Memory B cell (primary cell): Measurements from ENCODE around the gene DNALI1.
"Not testable (repeated sequence)": the region's sequence is repeated elsewhere in the genome, so short reads cannot be mapped to it uniquely, and the experiment has no call there.

Experiments used
- ATAC-seq: fragments of 150-1000 bp; cut with Tn5 transposase; 2 replicates; pipeline ENCODE4 v1.10.0; 2021; ENCODE audit warnings: low read depth, mild to moderate bottlenecking, moderate library complexity
- DNase-seq, 2 donors: peaks; one replicate each; pipeline ENCODE4 v3.0.0; 2022; ENCODE audit warnings: low spot score in 2 of 2
- H3K27ac Mint-ChIP-seq: one replicate; pipeline ENCODE4 v1.8.0; 2022; ENCODE audit warnings: mild to moderate bottlenecking, moderate library complexity, mixed read lengths
- H3K27me3 Mint-ChIP-seq: one replicate; pipeline ENCODE4 v1.8.0; 2022; ENCODE audit warnings: mixed read lengths
- H3K36me3 Mint-ChIP-seq: one replicate; pipeline ENCODE4 v1.8.0; 2022; ENCODE audit warnings: mild to moderate bottlenecking, mixed read lengths
- H3K4me1 Mint-ChIP-seq: one replicate; pipeline ENCODE4 v1.8.0; 2022; ENCODE audit warnings: mixed read lengths
- H3K4me3 Mint-ChIP-seq: one replicate; pipeline ENCODE4 v1.8.0; 2022; ENCODE audit warnings: mild to moderate bottlenecking, moderate library complexity, mixed read lengths
- H3K9me3 Mint-ChIP-seq: one replicate; pipeline ENCODE4 v1.8.0; 2022; ENCODE audit warnings: mixed read lengths

DNALI1 gene

DNA sequence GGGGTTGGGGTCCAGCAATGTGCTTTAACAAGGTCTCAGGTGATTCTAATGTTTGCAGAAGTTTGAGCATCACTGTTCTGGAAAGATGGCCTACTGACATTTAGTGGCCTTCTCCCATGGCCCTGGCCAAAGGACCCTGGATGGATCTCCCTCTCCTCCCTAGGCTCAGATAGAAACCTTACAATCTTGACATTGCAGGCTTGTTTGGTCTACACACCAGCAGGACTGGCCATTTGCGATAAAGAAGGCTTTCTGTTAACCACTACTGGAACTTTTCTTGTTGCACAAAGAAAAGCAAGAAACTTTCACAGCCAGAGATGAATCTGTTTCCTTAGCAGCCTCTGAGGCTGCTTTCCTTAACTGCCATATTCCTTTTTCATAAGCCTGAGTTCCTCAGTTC lies 6.2 kb downstream of the DNALI1 start:
- peaks cover 20% of the 10 kb centered on the region for H3K36me3 Mint-ChIP-seq
- peaks cover 2% of the 10 kb centered on the region for H3K27me3 Mint-ChIP-seq
- H3K9me3 Mint-ChIP-seq, result no peaks in the 10 kb centered on the region
- no peak overlapping the region for H3K4me3 Mint-ChIP-seq
- no peak overlapping the region for H3K27ac Mint-ChIP-seq
- H3K4me1 Mint-ChIP-seq, result no peaks in the 10 kb centered on the region
- DNase-seq (no peak), ATAC-seq (no peak)

DNA sequence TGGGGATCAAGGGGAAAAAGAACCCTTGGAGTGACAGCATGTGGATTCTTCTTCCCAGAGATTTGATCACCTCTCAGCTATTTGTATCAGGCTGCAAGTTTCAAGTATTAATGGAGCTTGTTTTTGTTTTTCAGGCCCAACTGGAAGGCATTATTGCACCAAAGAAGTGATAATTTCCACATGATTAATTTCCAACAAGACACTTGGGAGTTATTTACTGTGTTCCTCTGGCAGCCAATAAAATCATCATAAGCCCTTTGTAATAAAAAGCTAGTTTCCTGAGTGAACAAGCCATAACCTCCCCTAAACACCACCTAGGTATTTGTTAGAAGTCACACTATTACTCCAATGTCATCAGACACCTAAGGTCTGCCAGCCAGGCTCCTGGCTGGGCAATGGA lies 8.2 kb downstream of the DNALI1 start:
- H3K9me3 Mint-ChIP-seq, result no peaks in the 10 kb centered on the region
- H3K27me3 Mint-ChIP-seq, result no peaks in the 10 kb centered on the region
- peaks cover 36% of the 10 kb centered on the region for H3K36me3 Mint-ChIP-seq
- no peaks in the 10 kb centered on the region for H3K4me1 Mint-ChIP-seq
- H3K27ac Mint-ChIP-seq, result no peak overlapping the region
- DNase-seq (no peak), ATAC-seq (no peak)
- no peak overlapping the region for H3K4me3 Mint-ChIP-seq

DNA sequence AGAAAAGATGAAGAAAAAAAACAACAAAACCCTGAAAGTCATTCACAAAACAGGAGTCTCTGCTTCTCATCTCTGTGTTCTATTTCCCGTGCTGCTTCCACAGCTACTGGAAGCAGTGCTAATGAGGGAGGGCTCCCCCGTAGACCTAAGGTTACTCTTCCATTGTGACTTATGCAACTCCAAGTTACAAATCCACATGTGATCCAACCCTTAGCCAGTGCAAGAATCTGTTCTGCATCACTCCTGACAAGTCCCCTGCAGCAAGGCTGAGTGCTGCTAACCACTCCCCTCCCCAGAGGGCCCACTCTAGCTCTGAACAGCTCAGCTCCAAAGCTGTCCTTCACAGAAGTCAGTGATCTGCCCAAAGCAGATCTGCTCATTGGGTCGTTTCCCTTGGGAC lies 10.3 kb downstream of the DNALI1 start:
- no peaks in the 10 kb centered on the region for H3K27me3 Mint-ChIP-seq
- H3K9me3 Mint-ChIP-seq, result no peaks in the 10 kb centered on the region
- H3K4me3 Mint-ChIP-seq, result no peak overlapping the region
- no peaks in the 10 kb centered on the region for H3K4me1 Mint-ChIP-seq
- DNase-seq, result no peak
- no peak for ATAC-seq
- H3K27ac Mint-ChIP-seq, result no peak overlapping the region
- H3K36me3 Mint-ChIP-seq, result peaks cover 44% of the 10 kb centered on the region

DNA sequence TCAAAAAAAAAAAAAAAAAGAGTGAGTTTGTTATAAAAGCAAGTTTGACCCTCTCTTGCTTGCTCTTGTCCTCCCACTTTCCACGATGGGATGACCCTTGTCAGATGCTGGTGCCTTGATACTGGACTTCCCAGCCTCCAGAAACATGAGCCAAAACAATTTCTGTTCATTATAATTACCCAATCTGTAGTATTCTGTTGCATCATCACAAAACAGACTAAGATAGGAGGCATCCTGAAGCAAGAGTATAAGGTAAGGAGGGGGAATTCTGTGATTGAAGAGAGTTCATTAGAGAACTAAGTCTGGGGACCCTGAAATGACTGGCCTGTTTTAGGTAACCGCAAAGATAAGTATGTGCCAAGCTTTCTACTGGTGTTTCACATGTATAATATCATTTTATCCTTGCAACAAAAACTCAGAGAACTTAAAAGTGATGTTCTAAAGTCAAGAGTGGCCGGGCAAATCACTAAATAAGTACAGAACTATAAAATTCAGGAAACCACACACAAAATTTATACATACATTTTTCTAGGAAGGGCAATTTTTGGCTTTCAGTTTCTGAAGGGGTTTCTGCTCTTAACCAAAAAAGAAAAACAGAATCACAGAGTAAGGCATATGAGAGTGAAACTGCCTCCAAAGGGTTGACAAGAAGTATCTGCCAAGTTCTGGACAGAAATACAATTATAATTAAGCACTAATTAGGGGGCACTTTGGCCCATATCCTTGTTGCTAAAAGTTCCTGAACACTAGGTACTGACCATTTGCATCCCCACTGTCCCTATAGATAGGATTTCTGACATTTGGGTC lies 14.0 kb downstream of the DNALI1 start:
- ATAC-seq (no peak), DNase-seq (no peak)
- H3K27me3 Mint-ChIP-seq, result no peaks in the 10 kb centered on the region
- no peak overlapping the region for H3K4me3 Mint-ChIP-seq
- no peaks in the 10 kb centered on the region for H3K4me1 Mint-ChIP-seq
- H3K27ac Mint-ChIP-seq, result no peak overlapping the region
- H3K9me3 Mint-ChIP-seq, result no peaks in the 10 kb centered on the region
- peaks cover 53% of the 10 kb centered on the region for H3K36me3 Mint-ChIP-seq

DNA sequence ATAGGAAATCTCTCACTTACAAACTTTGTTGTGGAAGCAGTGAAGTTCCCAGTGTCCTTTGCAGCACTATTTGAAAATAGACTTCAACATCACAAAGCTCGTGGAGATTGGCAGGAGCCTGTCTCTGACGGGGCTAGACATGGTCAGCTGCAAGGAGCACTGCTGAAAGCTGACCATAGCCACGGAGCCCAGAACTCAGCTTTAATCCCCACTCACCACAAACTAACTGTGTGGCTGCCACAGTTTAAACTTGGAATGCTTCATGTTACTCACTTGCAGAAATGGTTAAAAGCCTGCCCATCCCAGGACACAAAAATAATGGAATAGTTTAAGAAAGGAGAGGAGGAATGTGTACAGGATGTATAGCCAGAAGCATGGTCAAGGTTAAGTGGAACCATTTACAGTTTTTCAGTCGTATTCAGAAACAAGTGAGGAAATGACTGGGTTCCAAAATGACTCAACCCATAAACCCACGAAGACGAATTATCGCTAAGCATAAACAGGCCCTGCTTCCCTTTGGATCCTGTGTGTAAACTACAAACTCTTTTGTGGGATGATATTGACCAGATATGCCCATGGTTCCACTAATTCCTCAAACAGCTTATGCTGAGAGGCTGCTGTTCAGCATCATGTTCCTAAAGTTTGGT lies 18.2 kb downstream of the DNALI1 start:
- DNase-seq, result no peak
- Mint-ChIP-seq H3K36me3 (peaks cover 41% of the 10 kb centered on the region), H3K4me3 (no peak overlapping the region), H3K4me1 (no peaks in the 10 kb centered on the region), H3K27ac (no peak overlapping the region), H3K9me3 (no peaks in the 10 kb centered on the region), H3K27me3 (no peaks in the 10 kb centered on the region)
- no peak for ATAC-seq

DNA sequence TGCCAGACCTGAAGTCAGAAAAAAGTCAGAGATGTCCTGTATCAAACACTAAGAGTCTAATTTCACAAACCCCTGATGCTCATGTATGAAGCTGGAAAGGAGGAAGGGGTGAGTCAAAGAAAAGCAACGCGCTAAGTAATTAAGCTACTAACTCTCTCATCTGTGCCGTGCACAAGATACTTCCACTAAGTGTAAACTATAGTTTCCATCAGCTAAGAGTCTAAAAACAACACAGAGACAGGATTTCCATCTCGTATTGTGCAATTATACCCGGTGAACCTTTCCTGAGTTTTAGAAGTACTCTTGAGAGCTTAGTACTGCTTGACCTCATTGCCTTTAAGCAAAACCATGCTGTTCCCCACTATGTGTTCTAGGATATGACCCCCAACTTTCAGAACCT lies 19.0 kb downstream of the DNALI1 start:
- ATAC-seq (no peak), DNase-seq (no peak)
- H3K27ac Mint-ChIP-seq, result no peak overlapping the region
- H3K4me3 Mint-ChIP-seq, result no peak overlapping the region
- peaks cover 40% of the 10 kb centered on the region for H3K36me3 Mint-ChIP-seq
- no peaks in the 10 kb centered on the region for H3K27me3 Mint-ChIP-seq
- no peaks in the 10 kb centered on the region for H3K4me1 Mint-ChIP-seq
- no peaks in the 10 kb centered on the region for H3K9me3 Mint-ChIP-seq

DNA sequence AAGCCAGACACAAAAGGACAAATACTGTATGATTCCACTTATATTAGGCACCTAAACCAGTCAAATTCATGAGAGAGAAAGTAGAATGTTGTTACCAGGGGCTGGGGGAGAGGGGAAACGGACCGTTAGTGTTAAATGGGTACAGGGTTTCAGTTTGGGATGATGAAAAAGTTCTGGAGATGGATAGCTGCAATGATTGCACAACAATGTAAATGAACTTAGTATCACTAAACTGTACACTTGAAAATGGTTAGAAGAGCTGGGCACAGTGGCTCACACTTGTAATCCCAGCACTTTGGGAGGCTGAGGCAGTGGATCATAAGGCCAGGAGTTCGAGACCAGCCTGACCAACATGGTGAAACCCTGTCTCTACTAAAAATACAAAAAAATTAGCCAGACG lies 27.8 kb downstream of the DNALI1 start:
- H3K9me3 Mint-ChIP-seq, H3K27me3 Mint-ChIP-seq, H3K4me1 Mint-ChIP-seq, H3K4me3 Mint-ChIP-seq, ATAC-seq, H3K27ac Mint-ChIP-seq, DNase-seq: not testable (repeated sequence)
- H3K36me3 Mint-ChIP-seq, result peaks cover 37% of the 10 kb centered on the region

DNA sequence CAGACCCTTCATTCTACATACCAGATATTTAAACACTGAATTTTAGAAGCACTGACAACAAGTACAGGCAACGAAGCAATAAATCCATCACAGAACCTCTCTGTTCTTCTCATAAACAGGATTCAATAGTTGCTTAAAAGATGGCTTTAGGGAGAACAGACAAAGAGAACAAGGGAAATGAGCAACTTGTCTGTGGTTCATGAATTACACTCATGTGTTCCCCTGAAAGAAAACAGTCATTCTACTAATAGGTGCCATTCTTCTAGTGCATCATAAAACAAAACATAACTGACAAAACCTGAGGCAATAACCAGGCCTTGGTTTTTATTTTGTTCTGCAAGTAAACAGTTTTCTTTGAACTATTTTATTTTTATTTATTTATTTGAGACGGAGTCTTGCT lies 32.2 kb downstream of the DNALI1 start:
- Mint-ChIP-seq H3K4me3 (no peak overlapping the region), H3K27me3 (no peaks in the 10 kb centered on the region), H3K36me3 (peaks cover 22% of the 10 kb centered on the region), H3K27ac (no peak overlapping the region), H3K9me3 (no peaks in the 10 kb centered on the region), H3K4me1 (peaks cover 2% of the 10 kb centered on the region)
- ATAC-seq (no peak), DNase-seq (no peak)

DNA sequence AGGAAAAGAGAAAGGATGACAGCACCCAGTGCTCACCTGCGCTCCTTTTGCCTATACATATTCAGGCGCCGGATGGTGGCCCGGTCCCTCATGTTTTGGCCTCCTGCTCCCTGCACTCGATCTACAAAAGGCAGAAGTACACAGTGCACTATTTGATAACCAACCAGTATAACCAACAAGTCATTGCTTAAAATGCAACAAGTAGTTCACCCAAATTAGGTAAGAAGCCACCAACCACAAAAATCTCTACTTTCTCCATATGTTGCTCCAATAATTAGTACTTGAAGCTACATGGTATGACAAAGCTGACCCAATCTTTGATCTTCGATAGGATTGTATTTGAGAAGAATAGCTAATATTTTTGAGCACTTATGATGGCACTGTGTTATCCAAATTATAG lies 37.0 kb downstream of the DNALI1 start:
- no peak overlapping the region for H3K27ac Mint-ChIP-seq
- peaks cover 8% of the 10 kb centered on the region for H3K36me3 Mint-ChIP-seq
- DNase-seq, result no peak
- H3K4me1 Mint-ChIP-seq, result peaks cover 11% of the 10 kb centered on the region
- H3K9me3 Mint-ChIP-seq, result no peaks in the 10 kb centered on the region
- no peaks in the 10 kb centered on the region for H3K27me3 Mint-ChIP-seq
- H3K4me3 Mint-ChIP-seq, result no peak overlapping the region
- no peak for ATAC-seq

DNA sequence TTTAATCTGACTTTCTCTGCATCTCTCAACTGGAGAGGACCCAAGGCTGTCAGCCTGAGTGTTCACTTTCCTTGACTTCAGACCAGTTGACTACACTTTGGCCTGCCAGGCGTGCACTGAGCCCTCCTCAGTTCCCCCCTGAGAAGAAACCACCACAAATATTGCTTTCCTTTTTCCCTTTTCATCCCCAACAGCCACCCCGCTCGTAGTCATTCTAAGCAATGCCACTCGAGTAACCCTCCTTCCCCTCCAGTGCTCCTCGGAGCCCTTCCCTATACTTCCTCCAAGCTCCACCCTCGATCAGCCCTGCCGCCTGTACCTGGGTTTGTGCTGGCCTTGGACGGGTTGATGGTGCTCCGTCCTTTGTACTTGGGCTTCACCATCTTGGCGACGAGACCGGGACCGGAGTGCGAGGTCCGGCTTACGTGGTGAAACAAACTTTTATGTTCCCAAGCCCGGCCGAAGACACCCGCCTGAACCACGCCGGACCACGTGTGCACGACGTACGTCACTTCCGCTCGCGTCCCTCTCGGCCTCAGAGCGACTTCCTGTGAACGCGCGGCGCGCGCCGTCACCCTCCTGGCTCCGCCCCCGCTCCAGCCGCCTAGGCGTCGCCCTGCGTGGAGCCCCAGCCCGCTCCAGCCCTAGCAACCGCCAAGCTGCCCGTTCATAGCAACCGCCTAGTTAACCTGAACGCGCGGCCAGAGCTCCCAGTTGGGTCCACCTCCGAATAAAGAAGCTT lies 38.9 kb downstream of the DNALI1 start, which contains the start of gene GNL2:
TSS of gene GNL2 (minus strand) at position 498 of the 742 bp plus-strand sequence. CDS start at position 383, 115 bp downstream.
- Mint-ChIP-seq H3K27me3 (no peaks in the 10 kb centered on the region), H3K27ac (peak within 1 kb of the TSS; percentile 96), H3K4me3 (peak within 1 kb of the TSS; percentile 98), H3K4me1 (peaks cover 11% of the 10 kb centered on the region), H3K36me3 (peaks cover 4% of the 10 kb centered on the region), H3K9me3 (no peaks in the 10 kb centered on the region)
- peak; percentile 94 to 95 for DNase-seq
- peak; percentile 98 for ATAC-seq

DNA sequence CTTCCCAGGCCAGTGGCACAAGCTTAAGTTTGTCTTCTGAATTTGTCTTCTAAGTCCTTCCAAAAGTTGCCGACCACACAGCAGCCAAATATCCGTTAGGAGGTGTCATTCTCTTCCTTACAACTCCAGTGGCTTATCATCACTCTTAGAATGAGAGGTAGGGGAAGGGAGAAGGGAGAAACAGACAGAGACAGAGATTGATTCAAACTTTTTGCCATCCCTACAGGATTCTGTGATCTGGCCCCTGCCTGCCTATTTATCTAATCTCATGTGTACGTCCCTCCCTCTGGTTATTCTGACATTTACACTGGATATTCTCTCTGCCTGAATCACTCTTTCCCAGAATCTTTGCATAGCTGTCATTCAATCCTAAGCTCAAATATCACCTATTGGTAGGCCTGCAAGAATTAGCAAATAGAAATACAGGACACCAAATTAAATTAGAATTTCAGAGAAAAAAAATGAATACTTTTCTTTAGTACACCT lies 39.5 kb downstream of the DNALI1 start:
- peak overlapping the region; percentile 96 for H3K27ac Mint-ChIP-seq
- peaks cover 11% of the 10 kb centered on the region for H3K4me1 Mint-ChIP-seq
- no peaks in the 10 kb centered on the region for H3K27me3 Mint-ChIP-seq
- H3K9me3 Mint-ChIP-seq, result no peaks in the 10 kb centered on the region
- ATAC-seq (no peak), DNase-seq (no peak)
- H3K36me3 Mint-ChIP-seq, result no peaks in the 10 kb centered on the region
- peak overlapping the region; percentile 98 for H3K4me3 Mint-ChIP-seq

DNA sequence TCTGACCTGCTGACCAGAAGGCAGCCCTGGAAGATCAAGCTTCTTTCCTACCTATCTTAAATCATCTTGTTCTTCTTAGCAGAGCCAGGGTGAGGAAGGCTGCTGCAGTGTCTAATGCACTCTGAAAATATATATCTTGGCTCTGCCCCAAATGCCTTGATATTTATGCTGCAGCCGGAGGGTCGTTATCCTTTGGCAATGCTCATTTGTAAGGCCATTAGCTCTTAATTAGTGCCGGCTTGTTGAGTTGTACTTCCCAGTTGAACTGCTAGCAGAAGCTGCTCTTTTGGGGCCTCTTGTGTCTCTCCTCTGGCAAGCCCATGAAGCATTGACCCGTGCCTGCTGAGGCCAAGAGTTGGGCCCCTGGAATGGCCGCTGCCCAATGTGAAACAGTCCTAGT lies 43.2 kb downstream of the DNALI1 start:
- H3K27ac Mint-ChIP-seq, result no peak overlapping the region
- no peaks in the 10 kb centered on the region for H3K9me3 Mint-ChIP-seq
- DNase-seq, result no peak
- H3K4me3 Mint-ChIP-seq, result no peak overlapping the region
- peaks cover 6% of the 10 kb centered on the region for H3K27me3 Mint-ChIP-seq
- no peak for ATAC-seq
- peaks cover 13% of the 10 kb centered on the region for H3K4me1 Mint-ChIP-seq
- H3K36me3 Mint-ChIP-seq, result no peaks in the 10 kb centered on the region

DNA sequence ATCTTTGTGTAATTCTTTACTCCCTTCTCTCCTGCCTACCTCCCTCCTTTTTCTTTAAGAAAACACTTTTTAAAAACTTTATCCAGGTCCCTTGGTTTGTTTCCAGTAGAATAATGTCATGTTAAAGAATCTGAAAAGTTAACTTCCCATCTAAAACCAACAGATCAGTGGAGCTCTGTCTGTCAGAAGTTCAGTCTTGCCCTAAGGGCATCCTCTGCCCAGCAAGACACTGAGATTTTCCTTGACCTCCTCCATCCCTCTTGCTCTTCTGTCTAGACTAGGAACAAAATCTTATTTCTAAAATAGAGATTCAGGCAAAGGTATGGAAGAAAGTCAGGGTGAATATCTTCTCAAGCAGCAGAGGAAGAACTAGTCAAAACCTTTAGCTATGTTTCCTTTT lies 44.7 kb downstream of the DNALI1 start:
- Mint-ChIP-seq H3K27me3 (peaks cover 6% of the 10 kb centered on the region), H3K4me3 (no peak overlapping the region), H3K4me1 (peaks cover 2% of the 10 kb centered on the region), H3K9me3 (no peaks in the 10 kb centered on the region), H3K36me3 (no peaks in the 10 kb centered on the region), H3K27ac (no peak overlapping the region)
- ATAC-seq, result no peak
- no peak for DNase-seq
